ENCODE results near the gene C8G.

Gene C8G

GRCh38 chr9:136955943-136956335, 10.9 kb downstream of the C8G start:
- H3K27ac ChIP-seq, result no peak overlapping the region
- no peak for TF ChIP-seq CTCF (IDR thresholded peaks at IDR 0.05)
- no peak overlapping the region for H3K4me3 ChIP-seq
- DNase-seq (ENCODE audit: low spot score), result no peak

GRCh38 chr9:136956604-136957003, 11.6 kb downstream of the C8G start:
- Histone ChIP-seq H3K4me3 (no peak overlapping the region), H3K27ac (no peak overlapping the region)
- no peak for DNase-seq (ENCODE audit: low spot score)
- TF ChIP-seq CTCF (IDR thresholded peaks at IDR 0.05), result no peak

- TF ChIP-seq CTCF (IDR thresholded peaks at IDR 0.05), result no peak
Observed at GRCh38 chr9:136957461-136957860, 12.4 kb downstream of the C8G start.

GRCh38 chr9:136957901-136958300, 12.9 kb downstream of the C8G start:
- DNase-seq (ENCODE audit: low spot score), result no peak
- Histone ChIP-seq H3K4me3 (no peak overlapping the region), H3K27ac (no peak overlapping the region)
- TF ChIP-seq CTCF (IDR thresholded peaks at IDR 0.05), result no peak

More at GRCh38 chr9:136957461-136957860, 12.4 kb downstream of the C8G start:
- no peak for DNase-seq (ENCODE audit: low spot score)
- Histone ChIP-seq H3K4me3 (no peak overlapping the region), H3K27ac (no peak overlapping the region)

GRCh38 chr9:136958473-136958872, 13.4 kb downstream of the C8G start:
- DNase-seq (ENCODE audit: low spot score), result no peak
- Histone ChIP-seq H3K27ac (no peak overlapping the region), H3K4me3 (no peak overlapping the region)
- no peak for TF ChIP-seq CTCF (IDR thresholded peaks at IDR 0.05)

GRCh38 chr9:136958898-136959850, 14.1 kb downstream of the C8G start:
- H3K4me3 ChIP-seq, result no peak overlapping the region
- no peak overlapping the region for H3K27ac ChIP-seq
- no peak for DNase-seq (ENCODE audit: low spot score)
- no peak for TF ChIP-seq CTCF (IDR thresholded peaks at IDR 0.05)
